Ectodermal cell (in vitro differentiated cells): ENCODE results near the gene IL1R2.

Experiments used
- H3K27ac ChIP-seq: 2 replicates; pipeline ENCODE4 v1.7.0; 2013; ENCODE audit warnings: mild to moderate bottlenecking, low read depth, low read length; ENCODE audit not compliant: insufficient read depth, poor library complexity, severe bottlenecking
- H3K27me3 ChIP-seq: 2 replicates; pipeline ENCODE4 v1.7.0; 2013; ENCODE audit warnings: mild to moderate bottlenecking, low read length; ENCODE audit not compliant: insufficient read depth, control insufficient read depth, poor library complexity, severe bottlenecking
- H3K36me3 ChIP-seq: one replicate; pipeline ENCODE4 v1.7.0; 2013; ENCODE audit warnings: low read length; ENCODE audit not compliant: control insufficient read depth, insufficient read depth
- H3K4me1 ChIP-seq: one replicate; pipeline ENCODE4 v1.7.0; 2013; ENCODE audit warnings: low read length; ENCODE audit not compliant: control insufficient read depth, insufficient read depth
- H3K4me3 ChIP-seq: 2 replicates; pipeline ENCODE4 v1.7.0; 2013; ENCODE audit warnings: low read depth, low read length, control low read depth; ENCODE audit not compliant: insufficient read depth
- H3K9me3 ChIP-seq: 2 replicates; pipeline ENCODE4 v1.7.0; 2013; ENCODE audit warnings: mild to moderate bottlenecking, low read length, moderate library complexity; ENCODE audit not compliant: control insufficient read depth
- WGBS, 2 experiments: methylation state at CpG; one replicate each; pipeline ENCODE4 v1.1.7; 2013; ENCODE audit warnings: missing lambda C conversion rate in 2 of 2; 5-methylcytosine and 5-hydroxymethylcytosine counted together

The IL1R2 gene

DNA sequence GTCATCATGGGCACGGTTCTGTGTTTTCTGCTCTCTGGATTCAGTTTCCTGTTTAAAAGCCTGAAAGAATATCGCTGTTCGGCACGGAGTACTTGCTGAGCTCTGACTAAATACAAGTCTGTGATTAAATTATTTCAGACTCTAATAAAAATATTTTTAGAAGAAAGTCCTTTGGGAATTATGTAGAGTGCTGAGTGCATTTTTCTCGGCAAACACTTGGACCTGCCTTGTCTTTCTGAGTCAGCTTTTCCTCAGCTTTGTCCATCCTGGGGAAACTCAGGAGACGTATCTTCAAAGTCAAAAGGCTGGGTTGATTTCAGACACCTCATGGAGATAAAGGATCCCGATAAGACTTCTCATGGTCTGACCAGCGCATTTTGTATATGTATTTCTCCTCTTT lies 45.9 kb downstream of the IL1R2 start:
- Histone ChIP-seq H3K36me3 (no peaks in the 10 kb centered on the region), H3K27me3 (no peaks in the 10 kb centered on the region), H3K4me1 (no peaks in the 10 kb centered on the region), H3K27ac (no peak overlapping the region), H3K4me3 (no peak overlapping the region), H3K9me3 (no peaks in the 10 kb centered on the region)
- 89 to 90% methylated on average over 8 of the region's 8 CpGs for WGBS, 2 experiments

DNA sequence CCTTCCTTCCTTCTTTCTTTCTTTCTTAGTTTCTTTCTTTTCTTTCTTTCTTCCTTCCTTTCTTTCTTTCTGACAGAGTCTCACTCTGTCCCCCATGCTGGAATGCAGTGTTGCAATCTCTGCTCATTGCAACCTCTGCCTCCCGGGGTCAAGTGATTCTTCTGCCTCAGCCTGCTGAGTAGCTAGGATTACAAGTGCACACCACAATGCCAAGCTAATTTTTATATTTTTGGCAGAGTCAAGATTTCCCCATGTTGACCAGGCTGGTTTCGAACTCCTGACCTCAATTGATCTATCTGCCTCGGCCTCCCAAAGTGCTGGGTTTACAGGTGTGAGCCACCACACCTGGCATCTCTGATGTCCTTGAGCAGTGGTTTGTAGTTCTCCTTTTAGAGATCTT lies 48.5 kb downstream of the IL1R2 start:
- Histone ChIP-seq H3K4me1 (no peaks in the 10 kb centered on the region), H3K27me3 (no peaks in the 10 kb centered on the region), H3K4me3 (no peak overlapping the region), H3K36me3 (no peaks in the 10 kb centered on the region), H3K9me3 (no peaks in the 10 kb centered on the region), H3K27ac (no peak overlapping the region)
- 91 to 93% methylated on average over 3 of the region's 3 CpGs for WGBS, 2 experiments

DNA sequence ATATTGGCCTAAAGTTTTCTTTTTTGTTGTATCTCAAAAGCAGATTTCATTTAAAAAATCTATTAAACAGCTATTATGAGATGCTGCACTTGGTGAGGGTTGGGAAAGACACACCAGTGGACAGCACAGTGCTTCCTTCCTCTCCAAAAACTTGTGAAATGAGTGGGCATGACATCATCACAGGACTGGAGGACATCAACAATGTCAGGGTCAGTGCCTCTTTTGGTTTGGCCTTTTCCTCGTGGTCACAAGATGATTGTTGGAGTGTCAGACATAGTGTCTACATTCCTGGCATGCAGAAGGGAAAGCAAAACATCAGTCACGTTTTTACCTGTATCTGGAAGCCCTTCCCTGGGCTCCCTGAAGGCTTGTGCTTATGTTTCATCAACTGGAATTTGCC lies 49.6 kb downstream of the IL1R2 start:
- no peak overlapping the region for H3K27ac ChIP-seq
- H3K4me1 ChIP-seq, result no peaks in the 10 kb centered on the region
- H3K9me3 ChIP-seq, result no peaks in the 10 kb centered on the region
- H3K4me3 ChIP-seq, result no peak overlapping the region
- H3K27me3 ChIP-seq, result no peaks in the 10 kb centered on the region
- 83 to 84% methylated on average over 2 of the region's 2 CpGs for WGBS, 2 experiments
- no peaks in the 10 kb centered on the region for H3K36me3 ChIP-seq

DNA sequence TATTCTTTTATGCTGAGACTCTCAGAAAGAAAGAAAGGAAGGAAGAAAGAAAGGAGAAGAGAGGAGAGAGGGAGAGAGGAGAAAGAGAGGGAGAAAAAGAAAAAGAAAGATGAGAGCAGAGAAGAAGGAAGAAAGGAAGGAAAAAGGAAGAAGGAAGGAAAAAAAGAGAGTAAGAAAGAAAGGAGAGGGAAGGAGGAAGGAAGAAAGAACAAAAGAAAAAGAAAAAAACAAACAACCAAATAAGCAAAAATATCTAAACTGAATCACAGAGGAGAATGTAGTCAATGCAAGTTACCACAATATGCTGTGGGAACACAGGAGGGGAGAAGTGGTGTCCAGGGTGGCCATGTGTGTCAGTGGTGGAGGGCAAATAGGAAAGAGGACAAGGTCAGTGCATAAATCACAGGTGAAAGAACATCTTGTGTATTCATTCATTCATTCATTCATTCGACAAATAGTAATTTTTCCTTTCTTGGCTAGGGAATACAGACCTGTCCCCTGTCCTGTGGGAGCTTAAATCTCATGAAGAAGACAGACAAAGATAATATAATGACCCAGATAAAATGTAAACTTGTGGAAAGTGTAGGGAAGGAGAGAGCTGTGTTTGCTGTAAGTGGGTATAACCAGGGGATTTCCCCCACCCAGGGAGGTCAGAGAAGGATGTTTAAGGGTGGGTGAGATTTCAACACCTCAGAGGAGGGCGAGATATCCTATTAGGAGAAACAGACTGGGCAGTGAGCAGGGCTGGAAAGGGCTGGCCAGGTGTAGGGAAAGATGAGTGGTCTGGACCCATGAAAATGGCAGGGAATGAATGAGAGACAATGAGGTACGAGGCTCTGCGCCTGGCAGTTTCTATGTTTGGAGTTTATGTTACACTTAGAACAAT lies 50.7 kb downstream of the IL1R2 start:
- no peaks in the 10 kb centered on the region for H3K36me3 ChIP-seq
- no peaks in the 10 kb centered on the region for H3K27me3 ChIP-seq
- 94 to 96% methylated on average over 4 of the region's 4 CpGs for WGBS, 2 experiments
- no peaks in the 10 kb centered on the region for H3K4me1 ChIP-seq
- no peaks in the 10 kb centered on the region for H3K9me3 ChIP-seq
- no peak overlapping the region for H3K4me3 ChIP-seq
- H3K27ac ChIP-seq, result no peak overlapping the region

DNA sequence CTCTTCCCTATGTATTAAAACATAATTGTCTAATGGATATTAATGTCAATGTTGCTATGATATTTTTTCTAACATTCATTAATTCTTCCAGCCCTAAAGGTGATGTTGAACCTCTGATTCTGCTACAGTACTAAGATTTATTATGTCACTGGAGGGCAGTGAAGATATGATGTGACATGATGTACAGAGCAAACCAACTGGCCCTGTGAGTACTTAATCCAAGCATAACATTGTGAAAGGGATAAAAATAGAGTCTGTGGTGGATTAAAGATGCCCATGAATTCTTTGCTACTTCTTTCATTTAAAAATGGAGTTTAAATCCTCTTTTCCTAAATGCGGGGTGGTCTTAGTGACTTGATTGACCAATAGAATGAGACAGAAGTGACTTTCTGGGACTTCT lies 51.8 kb downstream of the IL1R2 start:
- Histone ChIP-seq H3K36me3 (no peaks in the 10 kb centered on the region), H3K4me1 (no peaks in the 10 kb centered on the region), H3K27me3 (no peaks in the 10 kb centered on the region), H3K9me3 (no peaks in the 10 kb centered on the region), H3K4me3 (no peak overlapping the region), H3K27ac (no peak overlapping the region)
- 96 to 100% methylated on average over 1 of the region's 1 CpG for WGBS, 2 experiments

DNA sequence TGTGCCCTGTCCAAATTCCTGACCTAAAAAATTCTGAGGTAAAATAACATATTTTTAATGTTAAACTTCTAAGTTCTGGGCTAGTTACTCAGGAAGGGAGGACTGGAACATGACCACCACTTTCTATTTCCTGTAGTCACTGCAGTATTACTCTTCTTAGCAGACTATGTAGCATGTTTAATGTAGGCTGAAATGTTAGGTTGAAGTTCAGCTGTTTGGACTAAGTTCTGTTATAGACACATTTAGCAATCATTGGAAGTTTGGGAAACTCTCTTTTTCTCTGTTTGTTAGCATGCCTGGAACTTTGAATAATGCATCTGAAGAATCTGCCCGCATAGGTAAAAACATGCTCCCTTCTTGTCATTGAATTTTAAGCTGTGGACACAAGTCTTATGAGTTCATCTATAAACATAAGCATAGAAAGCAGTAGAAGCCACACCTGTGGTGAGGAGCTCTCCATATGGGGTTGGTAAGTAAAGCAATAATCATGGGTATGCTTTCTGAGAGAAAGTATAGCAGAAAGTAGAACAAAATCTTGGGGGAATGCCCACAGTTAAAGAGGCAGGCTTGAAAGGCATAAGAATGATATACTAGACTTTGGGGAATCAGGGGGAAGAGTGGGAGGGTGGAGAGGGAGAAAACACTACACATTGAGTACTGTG lies 52.6 kb downstream of the IL1R2 start:
- no peaks in the 10 kb centered on the region for H3K4me1 ChIP-seq
- H3K36me3 ChIP-seq, result no peaks in the 10 kb centered on the region
- no peak overlapping the region for H3K27ac ChIP-seq
- no peak overlapping the region for H3K4me3 ChIP-seq
- H3K9me3 ChIP-seq, result no peaks in the 10 kb centered on the region
- WGBS, 2 experiments, result 89 to 95% methylated on average over 1 of the region's 1 CpG
- H3K27me3 ChIP-seq, result no peaks in the 10 kb centered on the region

DNA sequence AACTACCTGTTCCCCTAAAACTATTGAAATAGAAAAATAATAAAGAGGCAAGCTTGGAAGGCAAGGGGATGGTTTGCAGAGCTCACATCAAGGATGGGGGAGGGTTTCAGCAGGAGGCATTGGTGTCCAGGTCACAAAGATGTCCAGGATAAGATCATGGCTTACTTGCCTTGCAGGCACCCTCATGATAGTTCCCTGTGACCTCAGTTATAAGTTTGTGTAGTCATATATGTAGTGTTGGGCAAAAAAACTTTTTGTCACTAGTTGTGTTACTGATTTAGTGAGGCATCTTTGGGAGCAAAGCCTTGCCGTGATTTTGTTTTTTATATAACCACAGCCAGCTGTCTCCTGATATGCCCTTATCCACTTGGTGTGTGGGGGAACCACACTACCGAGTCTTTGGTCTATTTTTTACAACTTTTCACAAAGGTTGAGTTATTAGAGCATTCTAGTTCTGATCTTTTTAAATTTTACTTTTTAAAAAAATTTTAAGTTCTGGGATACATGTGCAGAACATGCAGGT lies 53.3 kb downstream of the IL1R2 start:
- H3K27ac ChIP-seq, result no peak overlapping the region
- no peaks in the 10 kb centered on the region for H3K36me3 ChIP-seq
- 93 to 96% methylated on average over 2 of the region's 2 CpGs for WGBS, 2 experiments
- no peaks in the 10 kb centered on the region for H3K9me3 ChIP-seq
- H3K27me3 ChIP-seq, result no peaks in the 10 kb centered on the region
- H3K4me1 ChIP-seq, result no peaks in the 10 kb centered on the region
- no peak overlapping the region for H3K4me3 ChIP-seq

DNA sequence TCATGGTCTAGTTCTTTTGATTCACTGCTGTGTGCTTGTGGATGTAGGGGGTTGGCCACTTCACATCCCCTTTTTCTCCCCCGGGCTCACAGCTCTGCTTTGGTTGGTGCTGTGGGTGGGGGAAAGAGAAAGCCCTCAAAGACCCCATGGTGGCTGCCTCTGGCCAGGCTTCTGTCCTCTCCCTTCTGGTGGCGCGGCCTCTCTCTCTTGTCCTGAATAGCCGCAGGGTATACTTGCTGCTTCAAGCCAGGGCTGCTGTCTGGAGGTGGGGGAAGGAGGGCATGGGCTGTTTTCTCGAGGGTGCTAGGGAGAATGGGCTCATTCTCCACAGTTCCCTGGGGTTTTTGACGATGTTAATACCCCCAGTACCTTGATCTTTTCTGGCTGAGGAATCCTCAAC lies 53.9 kb downstream of the IL1R2 start:
- Histone ChIP-seq H3K4me3 (no peak overlapping the region), H3K36me3 (no peaks in the 10 kb centered on the region), H3K9me3 (no peaks in the 10 kb centered on the region), H3K27ac (no peak overlapping the region), H3K27me3 (no peaks in the 10 kb centered on the region), H3K4me1 (no peaks in the 10 kb centered on the region)
- 88 to 91% methylated on average over 5 to 6 of the region's 6 CpGs for WGBS, 2 experiments

DNA sequence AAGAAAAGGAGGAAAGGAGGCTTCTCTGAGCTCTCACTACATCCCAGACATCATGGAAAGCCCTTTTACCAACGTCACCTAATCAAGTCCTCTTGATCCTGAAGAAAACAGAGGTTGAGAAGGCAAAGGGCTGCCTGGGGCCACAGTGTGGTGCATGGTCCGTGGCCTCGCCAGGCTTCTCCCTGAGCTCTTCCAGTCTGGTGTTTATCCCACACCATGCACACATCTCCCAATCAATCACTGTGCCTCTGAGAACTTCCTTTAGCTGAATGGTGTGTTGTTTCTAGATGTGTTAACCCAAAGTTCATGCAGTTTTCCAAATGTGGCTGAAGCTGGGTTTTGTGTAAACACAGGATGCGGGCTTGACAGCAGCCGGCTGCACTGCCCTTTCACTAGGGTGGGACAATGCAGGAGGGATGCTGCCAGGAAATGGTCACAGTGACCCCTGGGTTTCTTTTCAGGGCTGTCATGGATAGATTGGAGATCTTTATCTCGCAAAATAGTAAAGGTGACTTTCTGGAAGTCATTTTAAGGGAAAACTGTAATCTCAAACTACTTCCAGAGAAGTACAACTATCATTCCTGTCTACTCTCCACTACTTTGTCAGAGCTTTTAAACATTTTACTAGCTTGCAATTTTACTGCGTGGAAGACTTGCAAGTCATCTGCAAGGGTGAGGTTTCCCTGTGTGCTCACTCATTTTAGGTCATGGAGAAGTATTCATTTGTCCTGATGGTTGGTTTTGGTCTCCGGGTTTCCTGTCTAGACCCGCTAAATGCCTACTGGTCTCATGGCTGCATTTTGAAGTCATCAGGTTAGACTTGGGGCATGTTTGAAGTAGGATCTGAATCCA lies 54.6 kb downstream of the IL1R2 start:
- H3K36me3 ChIP-seq, result no peaks in the 10 kb centered on the region
- 90 to 92% methylated on average over 9 of the region's 9 CpGs for WGBS, 2 experiments

DNA sequence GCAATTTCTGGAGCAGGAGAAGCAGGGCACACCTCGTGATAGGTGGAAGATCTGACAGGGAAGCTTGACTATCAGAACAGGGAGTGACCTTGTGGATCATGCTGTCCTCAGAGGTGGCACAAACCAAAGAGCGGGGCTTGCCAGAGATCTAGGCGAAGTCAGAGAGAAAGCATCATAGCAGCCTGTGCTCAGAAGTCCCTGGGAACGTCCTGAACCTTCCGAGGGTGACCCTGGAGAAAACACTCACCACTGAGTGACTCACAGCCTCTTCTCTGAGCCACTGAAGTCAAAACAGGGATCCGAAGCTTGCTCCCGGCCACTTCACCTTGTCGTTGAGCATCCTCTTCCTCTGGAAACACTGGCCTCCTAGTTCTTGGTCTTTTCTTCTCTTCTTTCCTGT lies 56.7 kb downstream of the IL1R2 start:
- Histone ChIP-seq H3K27me3 (no peaks in the 10 kb centered on the region), H3K27ac (no peak overlapping the region), H3K4me3 (no peak overlapping the region), H3K4me1 (no peaks in the 10 kb centered on the region), H3K36me3 (no peaks in the 10 kb centered on the region), H3K9me3 (no peaks in the 10 kb centered on the region)
- WGBS, 2 experiments, result 93 to 94% methylated on average over 8 of the region's 8 CpGs

More for the DNA sequence above, 54.6 kb downstream of the IL1R2 start:
- H3K27me3 ChIP-seq, result no peaks in the 10 kb centered on the region
- H3K4me3 ChIP-seq, result no peak overlapping the region
- H3K27ac ChIP-seq, result no peak overlapping the region
- H3K4me1 ChIP-seq, result no peaks in the 10 kb centered on the region
- no peaks in the 10 kb centered on the region for H3K9me3 ChIP-seq
